Hematopoietic multipotent progenitor cell treated with erythropoietin and hydrocortisone succinate and interleukin-3 and kit ligand, for 6 days (in vitro differentiated cells): Measurements from ENCODE around the gene ARCN1.
"Not testable (repeated sequence)": the region's sequence is repeated elsewhere in the genome, so short reads cannot be mapped to it uniquely, and the experiment has no call there.

ENCODE experiments used
- DNase-seq: peaks from one replicate; pipeline ENCODE4 v3.0.0-alpha.2; 2015

Gene ARCN1

GRCh38 chr11:118544647-118545010 is 27.6 kb upstream of the ARCN1 start:
- DNase-seq: no peak

GRCh38 chr11:118545533-118545932 is 26.7 kb upstream of the ARCN1 start:
- no peak for DNase-seq

- DNase-seq: peak; percentile 64
These were observed 25.1 kb upstream of the ARCN1 start for GRCh38 chr11:118547132-118547531.

- DNase-seq: no peak
These were observed 19.9 kb upstream of the ARCN1 start for GRCh38 chr11:118552341-118552740.

- DNase-seq: no peak
These were observed 11.4 kb upstream of the ARCN1 start for GRCh38 chr11:118560806-118561205.

- DNase-seq: peak; percentile 6
These were observed 7.2 kb upstream of the ARCN1 start for GRCh38 chr11:118565051-118565450.

GRCh38 chr11:118569670-118570069 is 2.5 kb upstream of the ARCN1 start:
- DNase-seq: no peak

- DNase-seq: no peak
These were observed 1.4 kb upstream of the ARCN1 start for GRCh38 chr11:118570787-118571186.

GRCh38 chr11:118571701-118572060 is 528 bp upstream of the ARCN1 start:
- peak; percentile 7 for DNase-seq

GRCh38 chr11:118572981-118573550 is 857 bp downstream of the ARCN1 start:
- peak; percentile 78 for DNase-seq

GRCh38 chr11:118574636-118575035 is 2.4 kb downstream of the ARCN1 start:
- DNase-seq: no peak

GRCh38 chr11:118577995-118578394 is 5.8 kb downstream of the ARCN1 start:
- not testable (repeated sequence) for DNase-seq

GRCh38 chr11:118581057-118581456 is 8.8 kb downstream of the ARCN1 start:
- DNase-seq: no peak

GRCh38 chr11:118587952-118588351 is 15.7 kb downstream of the ARCN1 start:
- no peak for DNase-seq

- DNase-seq: no peak
These were observed 20.6 kb downstream of the ARCN1 start for GRCh38 chr11:118592616-118593367.

GRCh38 chr11:118594984-118595383 is 22.8 kb downstream of the ARCN1 start:
- DNase-seq: peak; percentile 68

- DNase-seq: peak; percentile 50
These were observed 24.3 kb downstream of the ARCN1 start for GRCh38 chr11:118596224-118597146.

- no peak for DNase-seq
These were observed 25.3 kb downstream of the ARCN1 start for GRCh38 chr11:118597556-118597955.

- peak; percentile 33 for DNase-seq
These were observed 30.1 kb downstream of the ARCN1 start for GRCh38 chr11:118602331-118602730.

- DNase-seq: not testable (repeated sequence)
These were observed 31.5 kb downstream of the ARCN1 start for GRCh38 chr11:118603709-118604108.

GRCh38 chr11:118604566-118604965 is 32.4 kb downstream of the ARCN1 start:
- no peak for DNase-seq

GRCh38 chr11:118605116-118605867 is 33.1 kb downstream of the ARCN1 start:
- DNase-seq: no peak
